CD14-positive monocyte (primary cell): ENCODE measurements around the gene RGS14. TPM values are rescaled to one million over a fixed set of nuclear protein-coding genes. Genes with fewer than 3 reads are reported as not detected.

ENCODE experiments used
- DNase-seq, 3 donors: peaks; one replicate each; pipeline ENCODE4 v3.0.0-alpha.2; 2011 to 2022
- H2AFZ ChIP-seq: 2 replicates; pipeline ENCODE4 v1.6.0; 2012; ENCODE audit warnings: mild to moderate bottlenecking, low read depth, low read length, inconsistent platforms; ENCODE audit not compliant: insufficient read depth, poor library complexity, severe bottlenecking
- H3K27ac ChIP-seq, 2 donors: 1 replicate in 1 of 2; 2 replicates in 1 of 2; pipeline ENCODE4 v1.5.1; 2012 to 2013; ENCODE audit warnings: low read length in 2 of 2, control low read depth in 1 of 2, inconsistent platforms in 1 of 2, low read depth in 1 of 2, mild to moderate bottlenecking in 1 of 2
- H3K27me3 ChIP-seq, 2 donors: one replicate each; pipeline versions ENCODE4 v1.6.0 to v1.6.1; 2011 to 2013; ENCODE audit warnings: low read length in 2 of 2; ENCODE audit not compliant: control insufficient read depth in 2 of 2, insufficient read depth in 2 of 2
- H3K36me3 ChIP-seq, 2 donors: replicated peaks in 1 of 2; 1 replicate in 1 of 2; 2 replicates in 1 of 2; pipeline versions ENCODE4 v1.5.1 to v1.6.1; 2012 to 2013; ENCODE audit warnings: low read length in 2 of 2, control low read depth in 1 of 2, inconsistent platforms in 1 of 2, mild to moderate bottlenecking in 1 of 2; ENCODE audit not compliant: insufficient read depth in 2 of 2, control insufficient read depth in 1 of 2
- H3K4me1 ChIP-seq, 2 donors: 1 replicate in 1 of 2; 2 replicates in 1 of 2; pipeline versions ENCODE4 v1.5.1 to v1.6.1; 2012 to 2013; ENCODE audit warnings: low read length in 2 of 2, control low read depth in 1 of 2, inconsistent platforms in 1 of 2, mild to moderate bottlenecking in 1 of 2, moderate library complexity in 1 of 2; ENCODE audit not compliant: insufficient read depth in 2 of 2, control insufficient read depth in 1 of 2
- H3K4me2 ChIP-seq: replicated peaks from 2 replicates; pipeline ENCODE3; 2012; ENCODE audit warnings: low read length, moderate library complexity, mild to moderate bottlenecking; ENCODE audit not compliant: poor library complexity, severe bottlenecking; ENCODE audit errors: extremely low read depth
- H3K4me3 ChIP-seq, 3 experiments: fragments of 200-600 bp in 1 of 3; sonication (generic) in 1 of 3; replicated peaks in 1 of 3; 1 replicate in 2 of 3; 2 replicates in 1 of 3; pipeline ENCODE4 v1.5.1; 2011 to 2013; ENCODE audit warnings: low read length in 3 of 3, mild to moderate bottlenecking in 3 of 3, control low read depth in 2 of 3, low read depth in 2 of 3, inconsistent platforms in 1 of 3, moderate library complexity in 1 of 3
- H3K79me2 ChIP-seq: 2 replicates; pipeline ENCODE4 v1.6.0; 2012; ENCODE audit warnings: mild to moderate bottlenecking, control low read depth, inconsistent platforms, low read length, moderate library complexity; ENCODE audit not compliant: insufficient read depth
- H3K9ac ChIP-seq: 2 replicates; pipeline ENCODE4 v1.6.0; 2017; ENCODE audit warnings: low read length, mild to moderate bottlenecking; ENCODE audit not compliant: insufficient read depth, poor library complexity, severe bottlenecking
- H3K9me3 ChIP-seq, 2 donors: replicated peaks in 1 of 2; 1 replicate in 1 of 2; 2 replicates in 1 of 2; pipeline versions ENCODE4 v1.5.1 to v1.6.1; 2012 to 2013; ENCODE audit warnings: low read length in 2 of 2, control low read depth in 1 of 2; ENCODE audit not compliant: control insufficient read depth in 1 of 2, insufficient read depth in 1 of 2
- H4K20me1 ChIP-seq: 2 replicates; pipeline ENCODE4 v1.6.0; 2012; ENCODE audit warnings: mild to moderate bottlenecking, low read length, control low read depth, moderate library complexity; ENCODE audit not compliant: insufficient read depth
- H3K27ac Mint-ChIP-seq, 7 donors: one replicate each; pipeline ENCODE4 v1.8.0; 2020; ENCODE audit warnings: mild to moderate bottlenecking in 7 of 7, mixed read lengths in 7 of 7, moderate library complexity in 6 of 7, inconsistent platforms in 2 of 7
- H3K27me3 Mint-ChIP-seq, 3 donors: one replicate each; pipeline ENCODE4 v1.8.0; 2021 to 2022; ENCODE audit warnings: low read depth in 3 of 3, mild to moderate bottlenecking in 3 of 3, mixed read lengths in 3 of 3, moderate library complexity in 3 of 3, inconsistent platforms in 1 of 3
- H3K36me3 Mint-ChIP-seq, 2 donors: one replicate each; pipeline ENCODE4 v1.8.0; 2020; ENCODE audit warnings: mixed read lengths in 2 of 2, inconsistent platforms in 1 of 2, mild to moderate bottlenecking in 1 of 2
- H3K4me1 Mint-ChIP-seq: one replicate; pipeline ENCODE4 v1.8.0; 2020; ENCODE audit warnings: mild to moderate bottlenecking, mixed read lengths
- H3K4me3 Mint-ChIP-seq, 2 donors: one replicate each; pipeline ENCODE4 v1.8.0; 2020; ENCODE audit warnings: mild to moderate bottlenecking in 2 of 2, mixed read lengths in 2 of 2, moderate library complexity in 1 of 2
- H3K9me3 Mint-ChIP-seq, 7 donors: one replicate each; pipeline ENCODE4 v1.8.0; 2020 to 2022; ENCODE audit warnings: mixed read lengths in 7 of 7, mild to moderate bottlenecking in 6 of 7, moderate library complexity in 6 of 7, inconsistent platforms in 2 of 7
- WGBS: methylation state at CpG from one replicate; pipeline ENCODE4 v1.1.5; 2013; ENCODE audit warnings: missing lambda C conversion rate; ENCODE audit not compliant: insufficient coverage; 5-methylcytosine and 5-hydroxymethylcytosine counted together
- intact Hi-C, 2 donors: fragments of 100-400 bp; cut with micrococcal nuclease; formaldehyde crosslinking; loops; one replicate each; pipeline versions ENCODE4 v1.15.0 to v1.15.1; 2023
- polyA plus RNA-seq, 3 donors: library from polyadenylated mRNA; depleted of rRNA in 1 of 3; unstranded in 2 of 3; stranded (reverse) in 1 of 3; fragments of 300-500 nt in 2 of 3; fragments of >200 nt in 1 of 3; fragmentation: Illumina TruSeq in 2 of 3; gene quantifications; 1 replicate in 2 of 3; 2 replicates in 1 of 3; pipeline ENCODE4 v1.2.3, GENCODE V29; 2012 to 2021
- TF ChIP-seq, protein P1 (sequence below): fragments of 200-600 bp; IDR thresholded peaks from one replicate; pipeline ENCODE4 v1.8.0; 2022; ENCODE audit warnings: antibody characterized with exemption, mild to moderate bottlenecking

The RGS14 gene
- polyA plus RNA-seq, 3 donors, result 35.4 to 186 (median 43.5) TPM

DNA sequence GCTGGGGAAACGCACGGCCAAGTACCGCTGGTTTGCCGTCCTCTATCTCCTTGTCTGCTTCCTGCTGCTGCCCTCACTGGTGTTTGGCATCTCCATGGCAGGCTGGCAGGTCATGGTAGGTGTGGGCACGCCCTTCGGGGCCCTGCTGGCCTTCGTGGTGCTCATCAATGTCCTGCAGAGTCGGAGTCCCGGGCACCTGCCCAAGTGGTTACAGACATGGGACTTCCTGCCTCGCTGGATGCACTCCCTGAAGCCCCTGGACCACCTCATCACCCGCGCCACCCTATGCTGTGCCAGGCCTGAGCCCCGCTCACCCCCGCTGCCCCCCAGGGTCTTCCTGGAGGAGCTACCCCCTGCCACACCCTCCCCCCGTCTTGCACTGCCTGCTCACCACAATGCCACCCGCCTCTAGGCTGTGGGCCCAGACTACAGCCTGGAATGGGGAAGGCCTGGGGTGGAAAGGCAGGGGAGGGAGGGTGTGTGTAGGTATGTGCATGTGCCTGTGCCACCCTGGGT lies 40.2 kb downstream of the RGS14 start:
- peaks cover 6% of the 10 kb centered on the region for H4K20me1 ChIP-seq
- no peak for DNase-seq
- intact Hi-C loops, result no loop called here
- Mint-ChIP-seq H3K4me3 (no peak overlapping the region), H3K9me3 (peaks cover 0 to 14% (median 4%) of the 10 kb centered on the region in 7 donors), H3K27ac (no peak overlapping the region), H3K4me1 (peaks cover 24% of the 10 kb centered on the region), H3K36me3 (peaks cover 4 to 7% of the 10 kb centered on the region in 2 donors), H3K27me3 (peaks cover 34 to 44% (median 38%) of the 10 kb centered on the region in 3 donors)
- no peak overlapping the region for H3K27ac ChIP-seq
- no peaks in the 10 kb centered on the region for H3K36me3 ChIP-seq
- H3K9me3 ChIP-seq, result peaks cover 0 to 12% of the 10 kb centered on the region in 2 donors
- no peak overlapping the region for H2AFZ ChIP-seq
- TF ChIP-seq, protein P1, sequence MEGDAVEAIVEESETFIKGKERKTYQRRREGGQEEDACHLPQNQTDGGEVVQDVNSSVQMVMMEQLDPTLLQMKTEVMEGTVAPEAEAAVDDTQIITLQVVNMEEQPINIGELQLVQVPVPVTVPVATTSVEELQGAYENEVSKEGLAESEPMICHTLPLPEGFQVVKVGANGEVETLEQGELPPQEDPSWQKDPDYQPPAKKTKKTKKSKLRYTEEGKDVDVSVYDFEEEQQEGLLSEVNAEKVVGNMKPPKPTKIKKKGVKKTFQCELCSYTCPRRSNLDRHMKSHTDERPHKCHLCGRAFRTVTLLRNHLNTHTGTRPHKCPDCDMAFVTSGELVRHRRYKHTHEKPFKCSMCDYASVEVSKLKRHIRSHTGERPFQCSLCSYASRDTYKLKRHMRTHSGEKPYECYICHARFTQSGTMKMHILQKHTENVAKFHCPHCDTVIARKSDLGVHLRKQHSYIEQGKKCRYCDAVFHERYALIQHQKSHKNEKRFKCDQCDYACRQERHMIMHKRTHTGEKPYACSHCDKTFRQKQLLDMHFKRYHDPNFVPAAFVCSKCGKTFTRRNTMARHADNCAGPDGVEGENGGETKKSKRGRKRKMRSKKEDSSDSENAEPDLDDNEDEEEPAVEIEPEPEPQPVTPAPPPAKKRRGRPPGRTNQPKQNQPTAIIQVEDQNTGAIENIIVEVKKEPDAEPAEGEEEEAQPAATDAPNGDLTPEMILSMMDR, result no peak
- H3K27me3 ChIP-seq, result peaks cover 19 to 36% of the 10 kb centered on the region in 2 donors
- H3K4me3 ChIP-seq, result no peak overlapping the region
- no peak overlapping the region for H3K9ac ChIP-seq
- H3K4me2 ChIP-seq, result no peak overlapping the region
- no peaks in the 10 kb centered on the region for H3K79me2 ChIP-seq
- 88% methylated on average over 9 of the region's 16 CpGs for WGBS
- H3K4me1 ChIP-seq, result peaks cover 24 to 25% of the 10 kb centered on the region in 2 donors

DNA sequence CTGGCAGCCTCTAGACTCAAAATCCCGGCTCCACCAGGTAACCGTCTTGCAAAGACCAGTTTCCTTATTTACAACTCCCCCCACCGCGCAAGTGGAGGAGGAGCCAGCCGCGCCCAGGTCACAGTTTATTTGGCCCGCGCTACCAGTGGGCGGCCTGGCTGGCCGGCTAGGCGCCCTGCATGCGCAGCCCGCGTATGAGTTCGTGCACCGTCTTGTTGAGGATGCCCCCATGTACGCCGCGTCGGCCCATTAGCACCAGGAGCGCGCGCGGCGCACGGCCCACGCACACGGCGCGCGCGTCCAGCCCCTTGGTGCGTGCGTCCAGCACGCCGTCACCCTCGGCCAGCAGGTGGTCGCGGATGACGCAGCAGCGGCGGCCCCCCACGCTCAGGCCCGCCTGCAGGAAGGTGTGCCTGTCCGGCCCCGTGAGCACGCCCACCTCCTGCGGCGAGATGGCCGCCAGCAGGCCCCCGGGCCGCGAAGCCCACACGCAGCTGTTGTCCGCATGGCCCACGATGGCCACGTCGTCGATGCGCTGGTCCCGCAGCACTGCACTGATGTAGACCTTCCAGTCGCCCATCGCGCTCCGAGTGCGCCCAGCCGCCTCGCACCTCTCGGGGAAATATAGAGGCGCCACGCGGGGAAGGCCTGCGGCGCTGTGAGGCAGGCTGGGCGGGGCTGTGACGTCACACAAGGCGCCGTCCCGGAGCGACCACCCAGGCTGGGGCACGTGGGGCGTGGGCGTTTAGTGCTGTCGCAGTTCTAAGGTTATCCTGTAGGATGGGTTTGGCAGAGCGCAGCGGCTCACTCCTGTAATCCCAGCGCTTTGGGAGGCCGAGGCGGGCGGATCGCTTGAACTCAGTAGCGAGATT lies 42.5 kb downstream of the RGS14 start, which contains the start of gene PFN3:
TSS of gene PFN3 (minus strand) at position 665 of the 872 bp plus-strand sequence. CDS start at position 580, 85 bp downstream.
- Histone ChIP-seq H3K4me2 (no peak within 1 kb of the TSS), H3K4me3 (no peak within 1 kb of the TSS), H4K20me1 (peaks cover 11% of the 10 kb centered on the region), H2AFZ (no peak within 1 kb of the TSS), H3K9ac (no peak within 1 kb of the TSS), H3K27ac (no peak within 1 kb of the TSS), H3K36me3 (no peaks in the 10 kb centered on the region), H3K9me3 (peaks cover 0 to 12% of the 10 kb centered on the region in 2 donors), H3K27me3 (peaks cover 26 to 43% of the 10 kb centered on the region in 2 donors), H3K79me2 (no peaks in the 10 kb centered on the region), H3K4me1 (peaks cover 32 to 33% of the 10 kb centered on the region in 2 donors)
- Mint-ChIP-seq H3K9me3 (peaks cover 0 to 17% (median 5%) of the 10 kb centered on the region in 7 donors), H3K27me3 (peaks cover 40 to 59% (median 50%) of the 10 kb centered on the region in 3 donors), H3K4me1 (peaks cover 25% of the 10 kb centered on the region), H3K36me3 (peaks cover 6 to 8% of the 10 kb centered on the region in 2 donors), H3K4me3 (peak within 1 kb of the TSS in 1 of 2 donors; percentile 87), H3K27ac (no peak within 1 kb of the TSS)
- TF ChIP-seq, protein P1, result no peak
- DNase-seq, result no peak
- WGBS, result 74% methylated on average over 88 of the region's 92 CpGs
- intact Hi-C loops, result loop anchor here in 1 of 2 donors (5.0 kb wide), 1 partner anchor 97 kb away; the partner anchor contains the start of gene PDLIM7
